IPS DF 6.9 (cell line): ENCODE results near the gene LITAF.

Experiments
- DNase-seq: peaks from one replicate; pipeline ENCODE4 v3.0.0-alpha.2; 2013; ENCODE audit warnings: low read depth, low spot score
- H3K27ac ChIP-seq: one replicate; pipeline ENCODE4 v1.5.1; 2013; ENCODE audit warnings: low read length, control low read depth
- H3K27me3 ChIP-seq: 2 replicates; pipeline ENCODE4 v1.6.1; 2013; ENCODE audit warnings: mild to moderate bottlenecking, low read length; ENCODE audit not compliant: control insufficient read depth, insufficient read depth
- H3K36me3 ChIP-seq: 2 replicates; pipeline ENCODE4 v1.6.1; 2013; ENCODE audit warnings: low read length; ENCODE audit not compliant: control insufficient read depth, insufficient read depth
- H3K4me1 ChIP-seq: 2 replicates; pipeline ENCODE4 v1.6.1; 2013; ENCODE audit warnings: low read length; ENCODE audit not compliant: control insufficient read depth, insufficient read depth
- H3K4me3 ChIP-seq: 2 replicates; pipeline ENCODE4 v1.5.1; 2013; ENCODE audit warnings: mild to moderate bottlenecking, low read length
- H3K9me3 ChIP-seq: 2 replicates; pipeline ENCODE4 v1.6.1; 2013; ENCODE audit warnings: low read length, inconsistent platforms; ENCODE audit not compliant: control insufficient read depth, insufficient read depth
- WGBS: extraction: QIAGEN DNeasy Blood & Tissue Kit; methylation state at CpG from one replicate; pipeline ENCODE4 v1.1.7; 2013; ENCODE audit warnings: mixed read lengths, missing lambda C conversion rate; ENCODE audit not compliant: insufficient read length, insufficient coverage; 5-methylcytosine and 5-hydroxymethylcytosine counted together

LITAF gene

GRCh38 chr16:11572301-11572995, 14.3 kb downstream of the LITAF start:
- Histone ChIP-seq H3K27ac (no peak overlapping the region), H3K9me3 (no peaks in the 10 kb centered on the region), H3K36me3 (no peaks in the 10 kb centered on the region), H3K27me3 (no peaks in the 10 kb centered on the region), H3K4me1 (no peaks in the 10 kb centered on the region), H3K4me3 (no peak overlapping the region)
- WGBS, result no CpG with 5 or more reads among the region's 17 CpGs
- no peak for DNase-seq

- Histone ChIP-seq H3K9me3 (no peaks in the 10 kb centered on the region), H3K4me1 (no peaks in the 10 kb centered on the region), H3K4me3 (no peak overlapping the region), H3K27me3 (no peaks in the 10 kb centered on the region), H3K27ac (no peak overlapping the region), H3K36me3 (no peaks in the 10 kb centered on the region)
- no CpG with 5 or more reads among the region's 4 CpGs for WGBS
- DNase-seq, result no peak
Measured at GRCh38 chr16:11571549-11571948, 15.2 kb downstream of the LITAF start.

- H3K36me3 ChIP-seq, result no peaks in the 10 kb centered on the region
- no peak overlapping the region for H3K27ac ChIP-seq
- no peak for DNase-seq
- no peaks in the 10 kb centered on the region for H3K4me1 ChIP-seq
- H3K4me3 ChIP-seq, result no peak overlapping the region
- H3K27me3 ChIP-seq, result no peaks in the 10 kb centered on the region
- H3K9me3 ChIP-seq, result no peaks in the 10 kb centered on the region
- WGBS, result no CpG with 5 or more reads among the region's 5 CpGs
Measured at GRCh38 chr16:11570806-11571205, 15.9 kb downstream of the LITAF start.

GRCh38 chr16:11570258-11570657, 16.5 kb downstream of the LITAF start:
- 0 out of 2 replicates have a peak, but pooled peaks cover 1% of the 10 kb centered on the region for H3K4me1 ChIP-seq
- no peak for DNase-seq
- no peak overlapping the region for H3K27ac ChIP-seq
- H3K27me3 ChIP-seq, result no peaks in the 10 kb centered on the region
- no peaks in the 10 kb centered on the region for H3K9me3 ChIP-seq
- WGBS, result no CpG with 5 or more reads among the region's 6 CpGs
- no peak overlapping the region for H3K4me3 ChIP-seq
- no peaks in the 10 kb centered on the region for H3K36me3 ChIP-seq

GRCh38 chr16:11566398-11566797, 20.3 kb downstream of the LITAF start:
- WGBS, result no CpG with 5 or more reads among the region's 9 CpGs

GRCh38 chr16:11565665-11566064, 21.1 kb downstream of the LITAF start:
- Histone ChIP-seq H3K27me3 (no peaks in the 10 kb centered on the region), H3K27ac (no peak overlapping the region), H3K4me1 (0 out of 2 replicates have a peak, but pooled peaks cover 5% of the 10 kb centered on the region), H3K9me3 (no peaks in the 10 kb centered on the region), H3K36me3 (no peaks in the 10 kb centered on the region), H3K4me3 (no peak overlapping the region)
- no CpG with 5 or more reads among the region's 11 CpGs for WGBS
- no peak for DNase-seq

More at GRCh38 chr16:11566398-11566797, 20.3 kb downstream of the LITAF start:
- Histone ChIP-seq H3K9me3 (no peaks in the 10 kb centered on the region), H3K4me1 (0 out of 2 replicates have a peak, but pooled peaks cover 3% of the 10 kb centered on the region), H3K27ac (no peak overlapping the region), H3K27me3 (no peaks in the 10 kb centered on the region), H3K36me3 (no peaks in the 10 kb centered on the region), H3K4me3 (no peak overlapping the region)
- no peak for DNase-seq

GRCh38 chr16:11564046-11564926, 22.4 kb downstream of the LITAF start:
- Histone ChIP-seq H3K36me3 (no peaks in the 10 kb centered on the region), H3K4me3 (no peak overlapping the region), H3K9me3 (no peaks in the 10 kb centered on the region), H3K27me3 (no peaks in the 10 kb centered on the region), H3K27ac (no peak overlapping the region), H3K4me1 (0 out of 2 replicates have a peak, but pooled peaks cover 5% of the 10 kb centered on the region)
- DNase-seq, result no peak
- no CpG with 5 or more reads among the region's 24 CpGs for whole genome bisulfite sequencing

- Histone ChIP-seq H3K4me1 (0 out of 2 replicates have a peak, but pooled peaks cover 5% of the 10 kb centered on the region), H3K4me3 (no peak overlapping the region), H3K27me3 (no peaks in the 10 kb centered on the region), H3K27ac (no peak overlapping the region), H3K36me3 (no peaks in the 10 kb centered on the region), H3K9me3 (no peaks in the 10 kb centered on the region)
- no CpG with 5 or more reads among the region's 6 CpGs for WGBS
- no peak for DNase-seq
Measured at GRCh38 chr16:11563493-11564040, 23.2 kb downstream of the LITAF start.

GRCh38 chr16:11562941-11563340, 23.8 kb downstream of the LITAF start:
- Histone ChIP-seq H3K4me3 (no peak overlapping the region), H3K27me3 (no peaks in the 10 kb centered on the region), H3K27ac (no peak overlapping the region), H3K4me1 (0 out of 2 replicates have a peak, but pooled peaks cover 5% of the 10 kb centered on the region), H3K36me3 (no peaks in the 10 kb centered on the region), H3K9me3 (no peaks in the 10 kb centered on the region)
- WGBS, result no CpG with 5 or more reads among the region's 10 CpGs
- DNase-seq, result no peak

GRCh38 chr16:11562411-11562810, 24.3 kb downstream of the LITAF start:
- no peaks in the 10 kb centered on the region for H3K27me3 ChIP-seq
- H3K9me3 ChIP-seq, result no peaks in the 10 kb centered on the region
- WGBS, result no CpG with 5 or more reads among the region's 7 CpGs
- 0 out of 2 replicates have a peak, but pooled peaks cover 5% of the 10 kb centered on the region for H3K4me1 ChIP-seq
- no peaks in the 10 kb centered on the region for H3K36me3 ChIP-seq
- no peak for DNase-seq
- no peak overlapping the region for H3K4me3 ChIP-seq
- no peak overlapping the region for H3K27ac ChIP-seq
